AG09319 (cell line): ENCODE data around the gene MORN1.

Source experiments
- DNase-seq: peaks from one replicate; pipeline ENCODE4 v3.0.0-alpha.2; 2010; ENCODE audit warnings: low read depth; ENCODE audit errors: extremely low read depth
- TF ChIP-seq, protein P1 (sequence below): IDR thresholded peaks from 2 replicates; pipeline ENCODE4 v1.5.1; 2011; ENCODE audit warnings: low read depth, mild to moderate bottlenecking, inconsistent platforms, low read length, moderate library complexity

MORN1 gene

DNA sequence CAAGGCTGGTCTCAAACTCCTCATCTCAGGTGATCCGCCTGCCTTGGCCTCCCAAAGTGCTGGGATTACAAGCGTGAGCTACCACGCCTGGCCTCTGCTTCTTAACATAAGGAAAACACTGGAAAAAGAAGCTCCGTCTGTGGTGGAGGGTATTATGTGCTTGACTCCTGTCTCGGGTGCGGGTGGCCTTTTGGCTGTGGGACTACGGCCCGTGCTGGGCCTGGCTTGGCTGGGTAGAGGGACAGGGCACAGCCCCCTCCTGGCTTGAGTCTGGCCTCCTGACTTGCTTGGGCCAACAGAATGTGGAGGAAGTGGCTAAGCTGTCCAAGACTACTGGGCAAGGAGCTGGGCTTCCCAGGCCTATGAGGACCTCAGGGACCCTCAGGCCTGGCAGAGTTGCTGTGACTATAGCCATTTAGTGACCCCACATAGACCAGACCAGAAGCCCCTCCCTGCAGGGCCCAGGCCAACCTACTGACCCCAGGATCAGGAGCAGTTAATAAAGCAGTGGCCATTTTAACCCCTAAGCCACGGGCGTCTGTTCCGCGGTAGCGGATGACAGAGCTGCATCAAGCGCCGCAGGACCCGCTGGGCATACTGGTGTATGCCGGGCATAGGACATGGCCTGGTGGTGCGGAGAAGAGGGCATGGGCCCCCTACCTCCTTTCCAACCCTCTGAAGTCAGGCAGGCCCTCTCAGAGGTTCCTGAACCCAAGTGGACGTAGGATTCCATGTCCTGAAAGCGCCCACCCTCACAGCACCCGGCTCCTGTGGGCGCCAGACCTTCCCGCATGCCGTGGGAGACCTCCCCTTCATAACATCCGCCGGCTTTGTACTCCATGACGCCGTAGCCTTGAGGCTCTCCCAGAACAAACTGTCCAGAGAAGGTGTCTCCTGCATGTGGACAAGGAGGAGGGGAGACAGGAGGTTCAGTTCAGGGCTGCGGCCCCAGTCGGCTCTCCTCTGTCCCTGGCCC is 4.4 kb downstream of the MORN1 start:
- TF ChIP-seq, protein P1, sequence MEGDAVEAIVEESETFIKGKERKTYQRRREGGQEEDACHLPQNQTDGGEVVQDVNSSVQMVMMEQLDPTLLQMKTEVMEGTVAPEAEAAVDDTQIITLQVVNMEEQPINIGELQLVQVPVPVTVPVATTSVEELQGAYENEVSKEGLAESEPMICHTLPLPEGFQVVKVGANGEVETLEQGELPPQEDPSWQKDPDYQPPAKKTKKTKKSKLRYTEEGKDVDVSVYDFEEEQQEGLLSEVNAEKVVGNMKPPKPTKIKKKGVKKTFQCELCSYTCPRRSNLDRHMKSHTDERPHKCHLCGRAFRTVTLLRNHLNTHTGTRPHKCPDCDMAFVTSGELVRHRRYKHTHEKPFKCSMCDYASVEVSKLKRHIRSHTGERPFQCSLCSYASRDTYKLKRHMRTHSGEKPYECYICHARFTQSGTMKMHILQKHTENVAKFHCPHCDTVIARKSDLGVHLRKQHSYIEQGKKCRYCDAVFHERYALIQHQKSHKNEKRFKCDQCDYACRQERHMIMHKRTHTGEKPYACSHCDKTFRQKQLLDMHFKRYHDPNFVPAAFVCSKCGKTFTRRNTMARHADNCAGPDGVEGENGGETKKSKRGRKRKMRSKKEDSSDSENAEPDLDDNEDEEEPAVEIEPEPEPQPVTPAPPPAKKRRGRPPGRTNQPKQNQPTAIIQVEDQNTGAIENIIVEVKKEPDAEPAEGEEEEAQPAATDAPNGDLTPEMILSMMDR = no peak
- DNase-seq = no peak

DNA sequence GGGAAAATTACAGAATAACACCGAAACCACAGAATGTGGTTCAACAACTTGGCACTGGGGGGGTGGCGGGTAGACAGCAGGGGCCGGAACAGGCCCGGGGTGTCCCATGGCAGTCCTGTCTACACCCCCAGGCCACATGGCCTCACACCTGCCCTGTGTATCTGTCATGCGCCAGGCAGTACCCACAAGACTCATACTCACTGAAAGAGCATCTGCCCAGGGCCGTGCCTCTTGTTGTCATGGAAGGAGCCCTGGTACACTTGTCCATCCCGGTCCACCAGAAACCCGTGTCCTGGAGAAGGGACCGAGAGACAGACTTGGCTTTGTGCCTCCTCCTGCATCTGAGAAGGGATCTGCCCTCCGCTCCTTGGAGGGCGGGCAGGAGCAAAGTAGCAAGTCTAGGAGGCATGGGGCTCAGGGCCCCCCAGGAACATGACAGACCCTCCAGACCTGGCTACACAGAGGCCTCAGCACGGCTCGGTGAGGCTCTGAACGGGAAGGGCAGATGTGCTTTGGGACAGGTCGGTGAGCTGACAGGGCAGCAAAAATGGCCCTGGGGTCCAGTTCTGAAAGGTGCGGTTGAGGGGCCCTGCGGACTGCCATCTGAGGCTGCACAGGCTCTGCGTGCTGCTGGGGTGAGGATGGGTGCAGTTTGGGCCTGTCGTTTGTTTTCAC is 5.6 kb downstream of the MORN1 start:
- TF ChIP-seq, protein P1 = no peak
- DNase-seq = no peak

DNA sequence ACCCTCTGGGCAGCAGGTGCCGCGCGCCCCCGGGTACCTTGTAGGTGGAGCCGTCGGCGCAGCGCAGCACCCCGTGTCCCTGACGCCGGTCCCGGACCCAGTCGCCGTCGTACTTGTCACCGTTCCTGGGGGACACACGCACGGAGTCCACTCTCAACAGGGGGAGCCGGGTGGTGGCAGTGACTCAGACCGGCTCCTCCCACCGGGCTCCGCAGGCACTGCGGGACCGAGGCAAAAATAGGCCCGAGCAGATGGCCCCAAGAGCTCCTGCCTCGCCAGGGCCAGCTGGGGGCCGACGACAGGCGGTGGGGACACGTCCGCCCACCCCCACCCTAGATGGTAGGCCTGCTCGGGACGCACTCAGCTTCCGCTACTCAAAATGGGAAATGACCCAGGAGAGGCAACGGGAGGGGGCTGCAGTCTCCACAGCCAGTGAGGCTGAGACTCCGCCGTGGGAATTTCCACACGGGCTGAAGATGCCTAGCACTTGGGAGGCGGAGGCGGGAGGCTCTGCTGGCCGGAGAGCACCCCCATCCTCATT is 6.3 kb downstream of the MORN1 start:
- TF ChIP-seq, protein P1 = no peak
- DNase-seq = no peak

DNA sequence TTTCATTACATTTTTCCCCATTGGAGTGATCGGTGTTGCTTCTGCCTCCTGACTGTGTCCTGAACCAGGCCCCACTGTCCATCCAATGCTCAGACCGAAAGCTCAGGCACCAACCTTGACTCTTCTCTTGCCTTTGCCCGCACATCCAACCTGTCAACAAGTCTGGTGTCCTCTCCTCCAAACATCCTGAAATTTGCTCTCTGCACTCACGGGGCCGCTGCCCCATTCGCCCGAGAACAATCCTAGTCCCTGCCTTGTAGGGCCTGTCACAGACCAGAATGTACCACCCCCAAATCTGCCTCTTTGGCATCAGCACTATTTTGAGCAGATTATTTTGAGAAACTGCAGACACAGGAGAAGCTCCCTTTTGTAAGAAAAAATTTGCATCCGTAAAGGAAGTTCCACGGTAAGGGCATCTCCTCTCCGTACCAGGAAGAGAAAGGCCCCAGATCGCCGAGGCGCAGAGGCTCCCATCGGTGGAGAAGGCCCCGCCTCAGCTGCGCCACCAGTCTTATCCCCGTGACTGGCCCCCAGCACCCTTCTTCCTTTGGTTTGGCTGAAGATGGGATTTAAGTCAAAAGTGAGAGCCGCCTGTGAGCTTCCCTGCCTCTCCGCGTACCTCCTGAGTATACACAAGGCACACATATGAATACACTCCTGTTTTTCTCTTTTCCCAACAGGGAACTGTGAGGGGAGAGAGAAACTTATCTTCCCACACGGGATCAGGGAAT is 7.1 kb downstream of the MORN1 start:
- TF ChIP-seq, protein P1 = no peak
- no peak for DNase-seq

DNA sequence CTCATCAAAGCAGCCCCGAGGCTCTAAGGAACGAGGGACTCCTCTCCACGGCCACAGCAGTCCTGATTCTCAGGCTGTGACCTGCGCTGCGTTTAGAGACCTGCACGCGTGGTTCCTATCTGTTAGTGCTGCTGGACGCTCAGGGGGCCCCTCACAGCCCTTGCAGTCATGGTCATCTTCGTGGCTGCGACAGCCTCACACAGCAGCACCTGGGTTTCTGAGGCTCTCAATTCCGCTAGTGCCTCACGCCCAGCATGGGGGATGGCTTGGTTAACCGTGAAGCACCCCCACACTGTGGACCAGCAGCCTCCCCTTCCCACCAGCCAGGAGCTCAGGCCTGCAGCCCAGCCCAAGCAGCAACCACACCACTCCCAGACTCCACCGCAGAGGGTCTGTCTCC is 7.8 kb downstream of the MORN1 start:
- TF ChIP-seq, protein P1 = no peak
- no peak for DNase-seq

DNA sequence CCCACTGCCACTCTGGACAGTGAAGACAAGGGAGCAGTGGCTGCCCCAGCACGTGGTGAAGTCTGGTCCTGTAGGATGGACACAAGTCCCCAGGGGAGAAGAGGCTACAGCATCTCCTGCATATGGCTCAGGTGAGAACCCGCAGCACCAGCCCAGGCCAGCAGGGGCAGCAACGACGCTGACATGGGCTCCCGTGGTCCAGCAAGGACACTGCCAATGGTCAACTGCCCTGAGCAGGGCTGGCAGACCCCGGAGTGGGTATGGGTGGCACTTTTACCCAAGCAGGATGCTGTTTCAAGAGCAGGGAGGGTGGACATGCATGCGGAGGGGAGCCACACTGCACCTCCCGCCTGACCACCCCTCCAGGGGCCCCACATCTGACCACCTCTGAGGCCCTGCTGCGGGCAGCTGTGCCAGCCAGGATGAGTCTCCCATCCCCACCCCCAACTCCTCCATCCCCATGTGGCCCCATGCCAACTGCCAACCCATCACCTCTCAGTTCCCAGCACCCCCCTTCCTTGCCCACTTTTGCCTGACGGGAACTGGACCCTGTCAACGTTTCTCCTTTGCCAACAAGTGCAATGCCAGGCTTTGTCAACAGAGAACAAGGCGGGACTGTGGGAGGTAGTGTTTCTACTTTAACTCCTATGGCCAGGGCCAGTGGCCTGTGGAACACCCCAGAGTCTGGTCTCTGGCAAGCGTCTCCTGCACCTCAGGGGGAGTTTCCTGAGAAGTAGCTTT is 8.6 kb downstream of the MORN1 start:
- DNase-seq = no peak
- TF ChIP-seq, protein P1 = peak; percentile 50
